ENCODE data around the gene SLC6A18. TPM values are rescaled to one million over a fixed set of nuclear protein-coding genes. Genes with fewer than 3 reads are reported as not detected.

SLC6A18 gene
- total RNA-seq, 1 donor from 2014 or later = not detected

- Mint-ChIP-seq H3K4me3 (no peak overlapping the region), H3K27ac (no peak overlapping the region), H3K9me3 (no peaks in the 10 kb centered on the region), H3K36me3 (ENCODE audit: low read depth) (no peaks in the 10 kb centered on the region), H3K27me3 (peaks cover 5% of the 10 kb centered on the region), H3K4me1 (no peaks in the 10 kb centered on the region)
- ChIA-PET POLR2A (no interaction called here), CTCF (interaction anchor here (0.6 kb wide), 1 partner anchor 280 kb away, joined by 3 read pairs; no protein-coding TSS in a partner anchor)
- no peak for TF ChIP-seq CTCF (IDR thresholded peaks at IDR 0.05)
- no peak for ATAC-seq (ENCODE audit: low read depth)
- intact Hi-C loops (cut with micrococcal nuclease) = no loop called here
- DNase-seq = no peak
Measured at GRCh38 chr5:1178529-1179382, 46.4 kb upstream of the SLC6A18 start.

GRCh38 chr5:1179383-1179715, 45.8 kb upstream of the SLC6A18 start:
- Mint-ChIP-seq H3K4me1 (no peaks in the 10 kb centered on the region), H3K9me3 (no peaks in the 10 kb centered on the region), H3K27ac (no peak overlapping the region), H3K4me3 (no peak overlapping the region), H3K36me3 (ENCODE audit: low read depth) (no peaks in the 10 kb centered on the region), H3K27me3 (peaks cover 4% of the 10 kb centered on the region)
- intact Hi-C loops (cut with micrococcal nuclease) = no loop called here
- ATAC-seq (ENCODE audit: low read depth) (no peak), DNase-seq (no peak)
- no peak for TF ChIP-seq CTCF (IDR thresholded peaks at IDR 0.05)
- CTCF ChIA-PET = no interaction called here
- POLR2A ChIA-PET = no interaction called here

- Mint-ChIP-seq H3K27me3 (no peaks in the 10 kb centered on the region), H3K4me3 (no peak overlapping the region), H3K36me3 (ENCODE audit: low read depth) (no peaks in the 10 kb centered on the region), H3K9me3 (no peaks in the 10 kb centered on the region), H3K27ac (no peak overlapping the region), H3K4me1 (no peaks in the 10 kb centered on the region)
- DNase-seq (no peak), ATAC-seq (ENCODE audit: low read depth) (no peak)
- ChIA-PET CTCF (no interaction called here), POLR2A (no interaction called here)
- intact Hi-C loops (cut with micrococcal nuclease) = no loop called here
- TF ChIP-seq CTCF (IDR thresholded peaks at IDR 0.05) = no peak
Measured at GRCh38 chr5:1180096-1180495, 45.1 kb upstream of the SLC6A18 start.

- Mint-ChIP-seq H3K4me1 (no peaks in the 10 kb centered on the region), H3K27me3 (no peaks in the 10 kb centered on the region), H3K4me3 (no peak overlapping the region), H3K36me3 (ENCODE audit: low read depth) (no peaks in the 10 kb centered on the region), H3K9me3 (no peaks in the 10 kb centered on the region), H3K27ac (no peak overlapping the region)
- no peak for TF ChIP-seq CTCF (IDR thresholded peaks at IDR 0.05)
- no peak for ATAC-seq (ENCODE audit: low read depth)
- DNase-seq = no peak
- ChIA-PET POLR2A (no interaction called here), CTCF (no interaction called here)
- intact Hi-C loops (cut with micrococcal nuclease) = no loop called here
Measured at GRCh38 chr5:1180841-1181271, 44.3 kb upstream of the SLC6A18 start.

- intact Hi-C loops (cut with micrococcal nuclease) = no loop called here
- CTCF ChIA-PET = no interaction called here
- Mint-ChIP-seq H3K4me1 (no peaks in the 10 kb centered on the region), H3K27ac (no peak overlapping the region), H3K9me3 (no peaks in the 10 kb centered on the region), H3K36me3 (ENCODE audit: low read depth) (no peaks in the 10 kb centered on the region), H3K4me3 (no peak overlapping the region), H3K27me3 (no peaks in the 10 kb centered on the region)
- ATAC-seq (ENCODE audit: low read depth) (no peak), DNase-seq (no peak)
- no peak for TF ChIP-seq CTCF (IDR thresholded peaks at IDR 0.05)
- POLR2A ChIA-PET = no interaction called here
Measured at GRCh38 chr5:1181451-1182359, 43.5 kb upstream of the SLC6A18 start.

All from activated B cell treated with CpG ODN at 0.5 μM for 24 hours (primary cell).